Stimulated activated naive CD8-positive, alpha-beta T cell treated with anti-CD3 and anti-CD28 coated beads, Interleukin-15, Interleukin-2, amounts not matched to agents 100 ng/mL and 50 ng/mL, for 24 hours (primary cell): ENCODE measurements around the gene SPTLC3.
"Not testable (repeated sequence)": the region's sequence is repeated elsewhere in the genome, so short reads cannot be mapped to it uniquely, and the experiment has no call there.

ENCODE experiments used
- H3K27ac Mint-ChIP-seq: one replicate; pipeline ENCODE4 v1.8.0; 2021; ENCODE audit warnings: mild to moderate bottlenecking, mixed read lengths
- H3K27me3 Mint-ChIP-seq: one replicate; pipeline ENCODE4 v1.8.0; 2021; ENCODE audit warnings: mixed read lengths
- H3K36me3 Mint-ChIP-seq: one replicate; pipeline ENCODE4 v1.8.0; 2021; ENCODE audit warnings: low read depth, mixed read lengths
- H3K4me1 Mint-ChIP-seq: one replicate; pipeline ENCODE4 v1.8.0; 2021; ENCODE audit warnings: low read depth, mixed read lengths
- H3K4me3 Mint-ChIP-seq: one replicate; pipeline ENCODE4 v1.8.0; 2021; ENCODE audit warnings: mild to moderate bottlenecking, mixed read lengths
- H3K9me3 Mint-ChIP-seq: one replicate; pipeline ENCODE4 v1.8.0; 2021; ENCODE audit warnings: mixed read lengths

The SPTLC3 gene

DNA sequence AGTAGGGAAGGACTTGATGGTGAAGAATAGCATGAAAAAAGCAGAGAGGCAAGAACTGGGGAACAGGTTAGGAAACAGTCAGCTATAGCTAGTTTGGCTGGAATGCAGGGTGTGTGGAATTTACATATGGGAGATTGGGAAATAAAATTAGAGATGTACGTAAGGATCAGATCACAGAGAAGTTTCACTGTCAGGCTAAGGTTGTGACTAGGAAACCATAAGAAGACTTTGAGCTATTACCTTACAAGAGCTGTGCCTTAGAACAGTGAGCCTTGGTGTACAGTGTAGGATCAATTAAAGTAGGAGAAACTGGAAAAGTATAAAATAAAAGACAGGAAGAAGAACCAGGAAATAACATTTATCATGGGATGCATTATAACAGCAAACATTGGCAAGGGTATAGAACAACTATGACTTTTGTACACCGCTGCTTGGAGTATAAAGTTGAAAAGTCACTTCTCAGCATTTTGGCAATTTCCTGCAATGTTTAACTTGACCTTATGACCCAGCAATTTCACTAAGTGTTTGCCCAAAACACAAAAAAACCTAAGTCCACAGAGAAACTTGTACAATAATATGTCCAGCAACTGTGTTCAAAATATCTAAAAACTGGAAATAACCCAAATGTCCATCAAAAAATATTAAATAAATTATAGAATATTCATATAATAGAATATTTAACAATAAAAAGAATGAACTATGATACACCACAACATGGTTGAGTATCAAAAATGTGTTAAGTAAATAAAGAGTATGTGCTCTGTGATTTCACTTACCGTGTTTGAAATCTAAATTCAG lies 31.2 kb upstream of the SPTLC3 start:
- H3K9me3 Mint-ChIP-seq = no peaks in the 10 kb centered on the region
- H3K36me3 Mint-ChIP-seq = no peaks in the 10 kb centered on the region
- peaks cover 13% of the 10 kb centered on the region for H3K27me3 Mint-ChIP-seq
- H3K27ac Mint-ChIP-seq = no peak overlapping the region
- H3K4me1 Mint-ChIP-seq = no peaks in the 10 kb centered on the region
- no peak overlapping the region for H3K4me3 Mint-ChIP-seq

- Mint-ChIP-seq H3K27ac (no peak overlapping the region), H3K36me3 (no peaks in the 10 kb centered on the region), H3K27me3 (peaks cover 13% of the 10 kb centered on the region), H3K4me3 (no peak overlapping the region), H3K4me1 (no peaks in the 10 kb centered on the region), H3K9me3 (no peaks in the 10 kb centered on the region)
These were observed 30.7 kb upstream of the SPTLC3 start for GRCh38 chr20:12978126-12978394.

DNA sequence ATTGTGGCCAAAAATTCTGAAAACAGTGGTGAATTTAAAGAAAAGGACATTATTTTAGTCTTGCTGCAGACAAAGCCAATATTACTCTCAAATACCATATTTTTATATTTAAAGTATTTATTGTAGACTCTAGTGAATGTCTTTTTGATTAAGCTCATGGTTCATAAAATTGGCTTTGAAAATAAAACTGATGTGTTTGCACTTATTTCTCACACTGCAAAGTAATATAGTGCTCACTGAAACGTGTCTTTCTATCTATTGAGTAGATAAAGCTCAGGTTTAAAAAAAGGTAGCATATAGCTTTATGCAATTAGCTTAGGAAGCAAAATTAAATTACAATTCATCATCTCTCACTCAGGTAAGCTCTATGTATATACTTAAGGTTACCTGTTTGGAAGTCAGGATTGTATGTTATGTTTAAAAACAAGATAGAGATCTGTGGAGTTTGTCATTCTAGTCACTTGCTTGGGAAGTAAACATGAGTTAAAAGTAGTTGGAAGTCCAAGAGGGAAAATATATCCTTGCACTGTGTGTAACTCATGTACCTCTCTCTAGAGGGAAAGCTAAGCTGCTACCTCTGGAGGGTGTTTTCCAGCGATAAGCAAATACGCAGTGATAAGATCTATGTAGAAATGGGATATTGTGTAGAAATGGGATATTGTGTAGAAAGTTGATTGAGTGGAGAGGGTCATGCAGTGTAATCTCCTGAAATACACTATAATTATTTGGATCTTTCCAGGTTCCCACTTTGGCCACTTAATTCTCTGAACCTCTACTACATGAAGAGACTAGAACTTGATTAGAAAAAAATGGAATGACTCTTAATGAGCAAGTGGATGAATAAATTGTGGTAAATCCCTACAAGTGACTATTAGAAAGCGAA lies 29.9 kb upstream of the SPTLC3 start:
- Mint-ChIP-seq H3K27me3 (peaks cover 13% of the 10 kb centered on the region), H3K36me3 (no peaks in the 10 kb centered on the region), H3K4me3 (no peak overlapping the region), H3K9me3 (no peaks in the 10 kb centered on the region), H3K27ac (no peak overlapping the region), H3K4me1 (no peaks in the 10 kb centered on the region)

GRCh38 chr20:12979713-12980112 lies 29.1 kb upstream of the SPTLC3 start:
- H3K36me3 Mint-ChIP-seq, H3K9me3 Mint-ChIP-seq, H3K27ac Mint-ChIP-seq, H3K4me3 Mint-ChIP-seq, H3K4me1 Mint-ChIP-seq: not testable (repeated sequence)
- peaks cover 13% of the 10 kb centered on the region for H3K27me3 Mint-ChIP-seq

- H3K27ac Mint-ChIP-seq = no peak overlapping the region
These were observed 26.7 kb upstream of the SPTLC3 start for GRCh38 chr20:12982098-12982497.

GRCh38 chr20:12984069-12984765 lies 24.6 kb upstream of the SPTLC3 start:
- H3K4me1 Mint-ChIP-seq = no peaks in the 10 kb centered on the region
- no peak overlapping the region for H3K4me3 Mint-ChIP-seq
- H3K9me3 Mint-ChIP-seq = no peaks in the 10 kb centered on the region
- H3K36me3 Mint-ChIP-seq = no peaks in the 10 kb centered on the region
- H3K27ac Mint-ChIP-seq = no peak overlapping the region
- H3K27me3 Mint-ChIP-seq = no peaks in the 10 kb centered on the region

More at GRCh38 chr20:12982098-12982497, 26.7 kb upstream of the SPTLC3 start:
- no peaks in the 10 kb centered on the region for H3K9me3 Mint-ChIP-seq
- peaks cover 8% of the 10 kb centered on the region for H3K27me3 Mint-ChIP-seq
- no peak overlapping the region for H3K4me3 Mint-ChIP-seq
- H3K4me1 Mint-ChIP-seq = no peaks in the 10 kb centered on the region
- no peaks in the 10 kb centered on the region for H3K36me3 Mint-ChIP-seq

DNA sequence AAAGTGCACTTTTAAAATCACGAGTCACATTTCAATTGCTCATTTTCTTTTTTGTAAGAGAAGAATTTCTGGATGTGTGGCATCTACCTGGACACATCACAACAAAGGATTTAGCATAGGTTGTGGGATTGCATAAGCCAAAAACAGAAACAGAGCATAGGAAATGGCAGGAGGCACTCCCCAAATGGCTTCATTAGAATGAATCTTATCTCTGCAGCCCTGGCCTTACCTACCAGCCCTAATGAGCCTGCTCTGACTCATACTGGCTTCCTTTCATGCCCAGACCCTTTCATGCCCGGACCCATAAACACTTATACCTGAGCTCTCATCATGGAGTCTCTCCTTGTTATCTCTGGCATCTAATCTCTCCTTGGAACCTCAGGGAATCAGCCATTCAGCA lies 23.9 kb upstream of the SPTLC3 start:
- Mint-ChIP-seq H3K4me1 (no peaks in the 10 kb centered on the region), H3K27ac (no peak overlapping the region), H3K27me3 (no peaks in the 10 kb centered on the region), H3K9me3 (no peaks in the 10 kb centered on the region), H3K36me3 (no peaks in the 10 kb centered on the region), H3K4me3 (no peak overlapping the region)

DNA sequence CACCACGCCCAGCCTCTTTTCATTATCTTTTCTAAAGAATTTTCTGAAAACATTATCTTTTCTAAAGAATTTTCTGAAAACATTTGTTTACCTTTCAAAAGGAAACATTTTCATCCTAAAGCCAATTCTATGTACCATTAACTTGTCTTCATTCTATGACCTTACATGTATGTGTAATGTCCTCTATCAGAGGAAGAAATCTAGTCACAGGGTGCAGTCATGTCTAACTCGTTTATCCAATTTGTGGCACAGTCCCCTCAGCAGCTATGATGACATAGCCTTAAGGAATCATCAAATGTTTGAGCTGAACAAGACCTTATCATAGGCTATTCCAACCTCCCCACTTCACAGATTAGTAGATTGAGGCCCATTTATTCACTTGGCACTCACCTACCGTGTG lies 21.5 kb upstream of the SPTLC3 start:
- H3K36me3 Mint-ChIP-seq = no peaks in the 10 kb centered on the region

GRCh38 chr20:12989586-12990115 lies 19.1 kb upstream of the SPTLC3 start:
- peaks cover 4% of the 10 kb centered on the region for H3K27me3 Mint-ChIP-seq
- H3K4me3 Mint-ChIP-seq = no peak overlapping the region
- no peaks in the 10 kb centered on the region for H3K9me3 Mint-ChIP-seq
- H3K27ac Mint-ChIP-seq = no peak overlapping the region
- H3K4me1 Mint-ChIP-seq = no peaks in the 10 kb centered on the region
- no peaks in the 10 kb centered on the region for H3K36me3 Mint-ChIP-seq

More for the DNA sequence above, 21.5 kb upstream of the SPTLC3 start:
- Mint-ChIP-seq H3K9me3 (no peaks in the 10 kb centered on the region), H3K27me3 (peaks cover 2% of the 10 kb centered on the region), H3K4me3 (no peak overlapping the region), H3K4me1 (no peaks in the 10 kb centered on the region), H3K27ac (no peak overlapping the region)

DNA sequence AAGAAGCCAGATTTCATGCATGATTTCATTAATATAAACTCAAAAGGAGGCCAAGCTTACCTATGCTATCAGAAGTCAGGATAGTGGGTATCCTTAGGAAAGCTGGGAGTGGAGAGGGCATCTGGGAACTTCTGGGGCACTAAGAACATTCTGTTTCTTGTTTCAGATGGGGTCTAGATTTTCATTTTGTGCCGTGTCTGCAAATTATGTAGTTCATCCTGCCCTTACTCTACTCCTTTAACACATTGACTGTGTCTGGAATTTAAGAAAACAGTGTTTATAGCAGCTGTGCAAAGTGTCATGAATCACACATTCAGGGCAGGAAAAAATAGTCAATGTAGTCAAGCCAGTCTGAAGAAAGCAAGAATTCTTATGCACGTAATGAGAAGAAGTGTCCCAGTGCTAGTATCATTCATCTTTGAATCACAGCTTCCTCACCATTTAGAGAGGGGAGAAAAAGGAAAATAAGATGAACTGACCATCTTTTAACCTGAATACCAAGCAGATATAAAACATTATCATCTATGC lies 11.6 kb upstream of the SPTLC3 start:
- peaks cover 2% of the 10 kb centered on the region for H3K27me3 Mint-ChIP-seq
- H3K4me3 Mint-ChIP-seq = no peak overlapping the region
- H3K4me1 Mint-ChIP-seq = no peaks in the 10 kb centered on the region
- H3K27ac Mint-ChIP-seq = no peak overlapping the region
- H3K36me3 Mint-ChIP-seq = no peaks in the 10 kb centered on the region
- no peaks in the 10 kb centered on the region for H3K9me3 Mint-ChIP-seq

- H3K4me3 Mint-ChIP-seq = no peak overlapping the region
- no peak overlapping the region for H3K27ac Mint-ChIP-seq
- no peaks in the 10 kb centered on the region for H3K9me3 Mint-ChIP-seq
- no peaks in the 10 kb centered on the region for H3K4me1 Mint-ChIP-seq
- H3K36me3 Mint-ChIP-seq = no peaks in the 10 kb centered on the region
- no peaks in the 10 kb centered on the region for H3K27me3 Mint-ChIP-seq
These were observed 10.7 kb upstream of the SPTLC3 start for GRCh38 chr20:12998046-12998445.

- no peaks in the 10 kb centered on the region for H3K4me1 Mint-ChIP-seq
- H3K27ac Mint-ChIP-seq = no peak overlapping the region
- no peaks in the 10 kb centered on the region for H3K27me3 Mint-ChIP-seq
- H3K36me3 Mint-ChIP-seq = no peaks in the 10 kb centered on the region
- no peaks in the 10 kb centered on the region for H3K9me3 Mint-ChIP-seq
- H3K4me3 Mint-ChIP-seq = no peak overlapping the region
These were observed 9.6 kb upstream of the SPTLC3 start for GRCh38 chr20:12999201-12999600.

DNA sequence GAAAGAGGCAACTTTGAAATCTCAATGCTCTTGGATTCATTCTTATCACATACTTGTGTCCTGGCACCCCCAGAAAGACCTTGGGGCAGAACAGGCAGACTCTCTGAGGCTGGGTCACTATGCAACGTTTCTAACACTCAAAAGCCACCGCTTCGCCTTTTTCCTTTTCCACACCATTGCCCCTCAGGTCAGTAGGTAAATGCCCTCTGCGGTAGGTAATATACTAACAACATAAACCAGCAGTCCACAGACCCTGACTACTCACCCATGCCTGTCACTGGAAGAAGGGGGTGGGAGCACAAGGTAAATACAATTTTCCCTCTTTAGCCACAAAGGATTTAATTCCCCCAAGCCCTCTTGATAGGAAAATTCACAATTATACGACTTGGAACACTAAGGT lies 6.5 kb upstream of the SPTLC3 start:
- Mint-ChIP-seq H3K4me3 (no peak overlapping the region), H3K36me3 (no peaks in the 10 kb centered on the region), H3K27ac (no peak overlapping the region), H3K27me3 (peaks cover 3% of the 10 kb centered on the region), H3K4me1 (no peaks in the 10 kb centered on the region), H3K9me3 (no peaks in the 10 kb centered on the region)

DNA sequence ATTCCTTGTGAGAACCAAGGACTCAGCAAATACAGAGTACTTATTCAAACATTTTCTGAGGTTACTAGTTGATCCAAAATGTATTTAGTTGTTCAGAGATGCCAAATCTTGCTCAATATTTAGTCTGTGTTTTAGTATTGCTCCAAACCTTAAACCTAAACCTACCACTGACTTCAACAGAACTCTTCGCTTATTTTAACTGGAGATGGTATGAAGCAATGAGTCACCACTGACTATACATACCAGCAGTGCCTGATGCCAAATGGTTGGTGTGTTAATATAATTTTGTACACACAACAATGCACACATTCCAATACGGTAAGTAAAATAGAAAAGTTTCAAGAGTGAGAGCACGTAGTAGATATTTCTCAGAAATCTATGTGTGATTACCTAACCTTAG lies 1.9 kb upstream of the SPTLC3 start:
- no peaks in the 10 kb centered on the region for H3K36me3 Mint-ChIP-seq
- no peak overlapping the region for H3K4me3 Mint-ChIP-seq
- H3K9me3 Mint-ChIP-seq = no peaks in the 10 kb centered on the region
- H3K27ac Mint-ChIP-seq = no peak overlapping the region
- peaks cover 3% of the 10 kb centered on the region for H3K27me3 Mint-ChIP-seq
- peaks cover 30% of the 10 kb centered on the region for H3K4me1 Mint-ChIP-seq

DNA sequence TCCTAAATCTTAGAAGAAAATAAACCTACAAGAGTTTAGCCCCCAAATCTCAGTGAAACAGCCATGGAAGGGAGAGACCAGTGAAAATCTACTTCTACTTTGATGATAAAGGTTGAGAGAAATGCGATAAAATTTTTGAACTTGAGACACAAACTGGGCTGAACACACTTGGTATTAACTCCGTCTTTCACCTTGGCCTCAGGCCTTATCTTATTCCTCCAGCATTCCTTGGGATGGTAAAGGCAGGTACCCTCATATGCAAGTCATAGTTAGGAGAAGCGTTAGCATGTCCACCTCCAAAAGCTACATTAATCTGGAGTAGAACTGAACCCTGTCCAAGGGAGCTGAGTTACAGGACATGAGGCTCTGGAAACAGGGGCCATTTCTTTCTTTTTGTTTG lies 1.2 kb upstream of the SPTLC3 start:
- Mint-ChIP-seq H3K36me3 (no peaks in the 10 kb centered on the region), H3K9me3 (no peaks in the 10 kb centered on the region), H3K27ac (no peak overlapping the region), H3K4me1 (peaks cover 30% of the 10 kb centered on the region), H3K27me3 (peaks cover 3% of the 10 kb centered on the region), H3K4me3 (no peak overlapping the region)
